ENCODE measurements around the gene PCDHA12.

DNA sequence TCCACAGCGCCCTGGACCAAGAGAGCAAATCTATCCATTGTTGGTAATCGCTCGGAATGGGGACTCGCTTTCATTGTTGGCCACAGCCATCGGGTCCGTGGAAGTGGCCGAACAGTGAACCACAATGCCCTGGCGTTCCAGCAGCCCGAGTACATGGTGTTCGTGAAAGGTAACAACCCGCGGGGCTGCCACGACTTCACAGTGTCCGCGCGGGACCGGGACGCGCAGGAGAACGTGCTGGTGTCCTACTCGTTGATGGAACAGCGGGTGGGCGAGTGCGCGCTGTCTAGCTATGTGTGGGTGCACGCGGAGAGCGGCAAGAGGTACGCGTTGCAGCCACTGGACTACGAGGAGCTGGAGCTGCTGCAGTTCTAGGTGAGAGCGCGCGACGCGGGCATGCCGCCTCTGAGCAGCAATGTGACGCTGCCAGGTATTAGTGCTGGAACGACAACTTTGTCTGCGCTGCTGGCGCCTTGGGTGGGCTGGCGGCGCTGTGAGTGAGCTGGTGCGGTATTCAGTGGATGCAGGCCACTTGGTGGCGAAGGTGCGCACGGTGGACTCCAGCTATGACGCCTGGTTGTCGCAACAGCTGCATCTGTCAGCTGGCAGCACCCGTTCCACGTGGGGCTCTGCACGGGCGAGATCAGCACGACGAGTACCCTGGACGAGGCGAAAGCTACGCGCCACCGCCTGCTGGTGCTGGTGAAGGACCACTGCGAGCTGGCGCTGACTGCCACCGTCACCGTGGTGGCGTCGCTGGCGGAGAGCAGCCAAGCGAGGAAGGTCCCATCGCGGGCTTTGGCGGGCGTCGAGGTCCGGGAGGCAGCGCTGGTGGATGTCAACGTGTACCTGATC is 12.4 kb upstream of the PCDHA12 start:
- TF ChIP-seq CTCF (IDR thresholded peaks at IDR 0.05) (no peak), POLR2A (IDR thresholded peaks at IDR 0.05) (no peak), POLR2AphosphoS5 (IDR thresholded peaks at IDR 0.05) (no peak)
